Fibroblast of the aortic adventitia (primary cell): Measurements from ENCODE around the gene DQX1. TPM values are rescaled to one million over a fixed set of nuclear protein-coding genes. Genes with fewer than 3 reads are reported as not detected.

Experiments
- DNase-seq: peaks from one replicate; pipeline ENCODE4 v3.0.0-alpha.2; 2010; ENCODE audit warnings: low read depth
- H3K4me3 ChIP-seq: 2 replicates; pipeline ENCODE4 v1.5.1; 2011; ENCODE audit warnings: low read depth, mild to moderate bottlenecking, control low read depth, low read length, moderate library complexity
- total RNA-seq: library from RNA; depleted of rRNA; stranded (reverse); fragments of >200 nt; gene quantifications from 2 replicates; pipeline ENCODE4 v1.2.3, GENCODE V29; 2012; ENCODE audit warnings: low replicate concordance
- TF ChIP-seq, protein P1 (sequence below): IDR thresholded peaks from 2 replicates; pipeline ENCODE4 v1.5.1; 2011; ENCODE audit warnings: mild to moderate bottlenecking, low read length, control low read depth, inconsistent platforms; ENCODE audit not compliant: insufficient read depth

The DQX1 gene
- total RNA-seq, 1 donor, result 0.27 TPM

DNA sequence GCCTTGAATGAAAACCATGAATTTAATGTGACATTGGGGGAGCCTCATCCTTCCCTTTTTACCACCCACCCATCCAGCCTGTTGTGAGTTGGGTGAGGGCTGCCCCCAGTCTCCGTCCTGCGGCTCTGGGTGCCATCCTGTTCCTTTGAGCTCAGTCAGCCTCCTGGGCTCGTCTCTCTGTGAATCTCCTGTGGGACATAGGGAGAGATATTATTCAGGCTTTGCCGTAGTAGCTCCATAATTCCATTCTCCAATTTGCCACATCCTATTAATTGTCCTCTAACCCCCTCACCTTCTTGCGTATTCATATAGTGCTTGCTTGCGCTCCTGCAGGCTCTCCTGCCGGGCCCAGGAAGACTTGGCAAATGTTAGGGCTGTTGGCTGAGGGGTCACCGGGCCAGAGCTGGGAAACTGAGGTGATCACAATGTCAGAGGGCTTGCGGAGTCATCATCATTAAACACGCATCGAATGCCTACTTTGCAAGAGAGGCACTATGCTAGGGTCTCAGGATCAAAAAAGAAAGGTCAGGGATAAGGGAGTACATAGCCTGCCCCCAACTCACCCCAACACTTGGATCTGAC lies 709 bp upstream of the DQX1 start:
- no peak for DNase-seq
- H3K4me3 ChIP-seq, result no peak overlapping the region
- TF ChIP-seq, protein P1, sequence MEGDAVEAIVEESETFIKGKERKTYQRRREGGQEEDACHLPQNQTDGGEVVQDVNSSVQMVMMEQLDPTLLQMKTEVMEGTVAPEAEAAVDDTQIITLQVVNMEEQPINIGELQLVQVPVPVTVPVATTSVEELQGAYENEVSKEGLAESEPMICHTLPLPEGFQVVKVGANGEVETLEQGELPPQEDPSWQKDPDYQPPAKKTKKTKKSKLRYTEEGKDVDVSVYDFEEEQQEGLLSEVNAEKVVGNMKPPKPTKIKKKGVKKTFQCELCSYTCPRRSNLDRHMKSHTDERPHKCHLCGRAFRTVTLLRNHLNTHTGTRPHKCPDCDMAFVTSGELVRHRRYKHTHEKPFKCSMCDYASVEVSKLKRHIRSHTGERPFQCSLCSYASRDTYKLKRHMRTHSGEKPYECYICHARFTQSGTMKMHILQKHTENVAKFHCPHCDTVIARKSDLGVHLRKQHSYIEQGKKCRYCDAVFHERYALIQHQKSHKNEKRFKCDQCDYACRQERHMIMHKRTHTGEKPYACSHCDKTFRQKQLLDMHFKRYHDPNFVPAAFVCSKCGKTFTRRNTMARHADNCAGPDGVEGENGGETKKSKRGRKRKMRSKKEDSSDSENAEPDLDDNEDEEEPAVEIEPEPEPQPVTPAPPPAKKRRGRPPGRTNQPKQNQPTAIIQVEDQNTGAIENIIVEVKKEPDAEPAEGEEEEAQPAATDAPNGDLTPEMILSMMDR, result no peak

DNA sequence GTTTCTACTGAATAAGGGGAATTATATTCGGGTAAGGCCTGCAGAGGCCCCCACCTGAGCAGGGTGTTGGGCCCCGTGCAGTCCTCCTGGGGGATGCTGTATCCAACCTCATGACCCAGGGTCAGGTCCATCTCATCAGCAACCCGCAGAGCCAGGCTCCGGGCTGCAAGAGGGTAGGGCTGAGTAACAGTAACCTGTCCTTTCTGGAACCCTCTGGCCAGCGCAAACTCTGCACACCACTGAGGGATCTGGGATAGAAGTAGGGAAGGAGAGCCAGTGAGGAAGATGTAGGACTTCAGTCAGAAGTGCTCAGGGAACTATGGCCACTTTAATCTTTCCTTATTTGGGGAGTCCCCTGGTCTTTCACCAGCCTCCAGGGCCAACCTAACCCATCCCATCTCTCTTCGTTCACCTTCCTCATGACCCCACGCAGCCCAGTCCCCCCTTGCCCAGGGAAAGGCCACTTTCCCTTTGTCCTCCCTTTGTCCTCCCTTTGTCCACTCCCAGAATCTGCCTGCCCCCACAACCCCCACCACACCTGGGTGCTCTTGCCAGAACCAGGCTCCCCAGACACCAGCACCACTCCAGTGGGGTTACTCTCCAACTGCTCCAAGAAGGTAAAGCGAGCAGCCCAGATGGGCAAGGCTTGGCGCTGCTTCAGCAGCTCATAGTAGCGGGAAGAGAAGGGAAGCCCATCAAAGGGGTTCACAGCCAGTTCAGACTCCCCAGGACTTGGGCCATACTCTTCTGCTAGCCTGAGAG lies 895 bp downstream of the DQX1 start:
- H3K4me3 ChIP-seq, result no peak overlapping the region
- DNase-seq, result no peak
- TF ChIP-seq, protein P1, result no peak

DNA sequence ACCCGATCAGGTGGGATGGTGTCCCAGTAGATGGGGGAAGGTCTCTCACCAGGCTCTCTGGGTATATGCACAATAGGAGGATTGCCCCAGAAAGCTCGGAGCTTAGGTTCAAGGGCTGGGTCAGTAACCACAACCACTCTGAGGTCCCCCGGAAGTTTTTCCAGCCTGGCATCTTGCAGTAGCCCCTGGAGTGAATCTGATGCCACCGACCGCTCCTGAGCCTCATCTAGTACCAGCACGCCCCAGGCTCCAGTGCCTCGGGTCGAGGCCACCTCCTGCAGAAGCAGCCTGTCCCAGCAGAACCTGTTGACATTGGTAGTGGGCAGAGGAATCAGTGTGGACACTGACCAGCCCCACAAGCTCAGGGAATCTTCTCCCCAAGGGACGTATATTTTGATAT lies 2.0 kb downstream of the DQX1 start:
- H3K4me3 ChIP-seq, result no peak overlapping the region
- TF ChIP-seq, protein P1, result no peak
- DNase-seq, result no peak

DNA sequence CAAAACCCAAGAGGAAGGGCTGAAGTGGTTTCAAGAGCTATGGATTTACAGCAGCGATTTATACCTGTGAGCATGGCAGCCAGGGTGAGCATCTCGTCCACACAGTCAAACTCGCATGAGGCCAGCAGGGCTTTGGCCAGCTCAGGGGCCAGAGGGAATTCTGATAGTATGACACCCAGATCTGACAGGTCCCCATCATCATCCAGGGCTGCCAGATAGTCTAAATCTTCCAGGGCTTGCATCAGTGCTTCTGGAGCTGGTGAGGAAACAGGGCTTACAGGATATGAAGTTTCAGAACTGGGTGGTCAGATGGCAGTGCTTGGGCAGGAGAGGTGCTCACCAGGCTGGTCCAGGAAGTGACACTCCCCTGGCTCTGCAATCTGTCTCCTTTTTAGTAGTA lies 3.5 kb downstream of the DQX1 start:
- no peak for DNase-seq
- TF ChIP-seq, protein P1, result no peak
- no peak overlapping the region for H3K4me3 ChIP-seq

DNA sequence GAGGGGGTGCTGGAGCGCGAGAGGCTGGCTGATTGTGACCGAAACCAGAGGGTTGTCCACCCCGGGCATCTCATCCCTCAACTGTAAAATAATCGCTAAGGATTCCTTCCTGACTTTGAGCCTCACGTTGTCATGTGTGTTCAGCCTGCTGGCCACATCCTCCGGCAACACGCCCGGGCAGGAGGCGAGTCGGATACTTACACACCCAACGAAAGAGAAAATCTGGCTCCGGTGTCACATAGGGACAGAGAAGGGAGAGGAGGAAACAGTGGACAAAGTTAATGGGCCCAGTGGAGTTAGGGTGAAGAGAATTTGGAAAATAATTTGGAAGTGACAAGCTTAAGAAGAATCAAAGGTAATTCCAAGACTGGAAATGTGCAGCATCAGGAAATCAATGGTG lies 9.4 kb downstream of the DQX1 start:
- TF ChIP-seq, protein P1, result no peak
- DNase-seq, result no peak
- H3K4me3 ChIP-seq, result no peak overlapping the region

DNA sequence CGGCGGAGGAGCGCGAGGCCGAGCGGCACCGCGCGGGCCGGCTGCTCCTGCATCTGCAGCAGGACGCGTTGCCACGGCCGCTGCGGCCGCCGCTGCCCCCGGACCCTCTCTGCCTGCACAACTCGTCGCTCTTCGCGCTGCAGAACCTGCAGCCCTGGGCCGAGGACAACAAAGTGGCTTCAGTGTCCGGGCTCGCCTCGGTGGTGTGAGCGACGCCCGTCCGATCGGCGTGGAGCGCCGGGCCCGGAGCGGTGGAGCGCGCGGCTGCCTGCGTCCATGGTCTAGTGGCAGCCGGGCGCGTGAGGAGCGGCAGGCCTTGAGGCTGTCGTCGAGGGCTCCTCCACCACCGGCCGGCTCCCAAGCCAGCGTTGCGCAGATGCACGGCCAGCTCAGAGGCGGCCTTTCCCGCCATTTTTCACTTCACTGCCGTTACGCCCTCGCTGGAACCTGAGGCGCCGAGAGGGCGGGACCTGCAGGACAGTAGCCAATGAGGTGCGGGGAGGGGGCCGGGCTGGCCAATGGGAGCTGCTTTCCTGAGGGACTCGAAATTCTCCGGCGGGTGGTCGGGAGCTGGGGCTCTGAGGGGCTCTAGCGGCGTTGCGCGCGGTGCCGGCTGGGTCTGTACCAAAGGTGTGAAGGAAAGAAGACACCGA lies 9.9 kb downstream of the DQX1 start:
- no peak overlapping the region for H3K4me3 ChIP-seq
- TF ChIP-seq, protein P1, result no peak
- no peak for DNase-seq
